SK-N-SH treated with all-trans-retinoic acid at 6 μM for 48 hours (cell line): ENCODE data around the gene WDR7.

Source experiments
- ATAC-seq: fragments of 200-7000 bp; cut with Tn5 transposase; 3 replicates; pipeline ENCODE4 v1.9.1; 2020; ENCODE audit warnings: mild to moderate bottlenecking, moderate library complexity
- ARNTL ChIP-seq: fragments of 450-650 bp; formaldehyde crosslinking; IDR thresholded peaks from 2 replicates; pipeline ENCODE4 v1.5.0; 2020; ENCODE audit warnings: low read depth, mild to moderate bottlenecking, moderate library complexity, borderline replicate concordance
- BACH2 ChIP-seq: fragments of 250-450 bp; sonication (Bioruptor Pico); IDR thresholded peaks from 2 replicates; pipeline ENCODE4 v1.9.0; 2021; ENCODE audit warnings: mild to moderate bottlenecking, borderline replicate concordance
- CSDC2 ChIP-seq: fragments of 250-450 bp; sonication (Bioruptor Pico); IDR thresholded peaks from 2 replicates; pipeline ENCODE4 v1.5.0; 2020; ENCODE audit warnings: mild to moderate bottlenecking, moderate library complexity
- CSRNP3 ChIP-seq: fragments of 250-450 bp; sonication (Bioruptor Pico); IDR thresholded peaks from 2 replicates; pipeline ENCODE4 v1.5.1; 2021; ENCODE audit warnings: mild to moderate bottlenecking, moderate library complexity
- ESRRG ChIP-seq: fragments of 250-450 bp; sonication (Bioruptor Pico); IDR thresholded peaks from 2 replicates; pipeline ENCODE4 v1.6.1; 2021; ENCODE audit warnings: mild to moderate bottlenecking
- GLIS3 ChIP-seq: fragments of 250-450 bp; sonication (Bioruptor Pico); IDR thresholded peaks from 2 replicates; pipeline ENCODE4 v1.5.0; 2020; ENCODE audit warnings: mild to moderate bottlenecking, moderate library complexity
- ISL1 ChIP-seq: fragments of 250-450 bp; sonication (Bioruptor Pico); IDR thresholded peaks from 2 replicates; pipeline ENCODE4 v2.1.2; 2022; ENCODE audit warnings: mild to moderate bottlenecking, moderate library complexity
- OSR1 ChIP-seq: fragments of 250-450 bp; sonication (Bioruptor Pico); IDR thresholded peaks from 2 replicates; pipeline ENCODE4 v1.8.0; 2022; ENCODE audit warnings: moderate library complexity, mild to moderate bottlenecking, inconsistent platforms
- PATZ1 ChIP-seq: fragments of 250-450 bp; sonication (Bioruptor Pico); IDR thresholded peaks from 2 replicates; pipeline ENCODE4 v1.8.0; 2020; ENCODE audit warnings: mild to moderate bottlenecking, moderate library complexity, borderline replicate concordance
- PPARA ChIP-seq: fragments of 250-450 bp; sonication (Bioruptor Pico); IDR thresholded peaks from 2 replicates; pipeline ENCODE4 v1.5.0; 2020; ENCODE audit warnings: mild to moderate bottlenecking, borderline replicate concordance
- SNAI2 ChIP-seq: fragments of 250-450 bp; sonication (Bioruptor Pico); IDR thresholded peaks from 2 replicates; pipeline ENCODE4 v1.5.0; 2020; ENCODE audit warnings: mild to moderate bottlenecking, moderate library complexity
- TCF4 ChIP-seq: fragments of 250-450 bp; sonication (Bioruptor Pico); IDR thresholded peaks from 2 replicates; pipeline ENCODE4 v1.8.0; 2021; ENCODE audit warnings: mild to moderate bottlenecking, moderate library complexity, borderline replicate concordance
- TSHZ2 ChIP-seq: fragments of 250-450 bp; sonication (Bioruptor Pico); IDR thresholded peaks from 2 replicates; pipeline ENCODE4 v1.5.0; 2020; ENCODE audit warnings: mild to moderate bottlenecking, moderate library complexity
- ZC3H10 ChIP-seq: fragments of 250-450 bp; sonication (Bioruptor Pico); IDR thresholded peaks from 2 replicates; pipeline ENCODE4 v1.5.1; 2021; ENCODE audit warnings: mild to moderate bottlenecking, moderate library complexity
- ZFP3 ChIP-seq: fragments of 250-450 bp; sonication (Bioruptor Pico); IDR thresholded peaks from 2 replicates; pipeline ENCODE4 v1.5.0; 2020; ENCODE audit warnings: mild to moderate bottlenecking, moderate library complexity
- ZFP30 ChIP-seq: fragments of 450-650 bp; formaldehyde crosslinking; IDR thresholded peaks from 2 replicates; pipeline ENCODE4 v1.5.0; 2022; ENCODE audit warnings: mild to moderate bottlenecking, moderate library complexity
- ZNF70 ChIP-seq: fragments of 450-650 bp; formaldehyde crosslinking; IDR thresholded peaks from 2 replicates; pipeline ENCODE4 v1.5.0; 2020; ENCODE audit warnings: mild to moderate bottlenecking, moderate library complexity
- ZNF8 ChIP-seq: fragments of 450-650 bp; formaldehyde crosslinking; IDR thresholded peaks from 2 replicates; pipeline ENCODE4 v1.5.0; 2020; ENCODE audit warnings: mild to moderate bottlenecking, moderate library complexity

The WDR7 gene

GRCh38 chr18:56709463-56709862 lies 58.3 kb downstream of the WDR7 start:
- no peak for TF ChIP-seq CSDC2 (CRISPR knock-in tag)
- no peak for TF ChIP-seq ZFP30 (CRISPR knock-in tag)
- no peak for TF ChIP-seq ZFP3 (CRISPR knock-in tag)
- no peak for TF ChIP-seq SNAI2 (CRISPR knock-in tag)
- 0 out of 2 replicates have a peak, but pooled peaks have one; percentile 10 for TF ChIP-seq ISL1 (CRISPR knock-in tag)
- ATAC-seq: peak; percentile 97

GRCh38 chr18:56711708-56712445 lies 60.7 kb downstream of the WDR7 start:
- ATAC-seq: no peak
- no peak for TF ChIP-seq ISL1 (CRISPR knock-in tag)
- no peak for TF ChIP-seq TSHZ2
- no peak for TF ChIP-seq PATZ1 (CRISPR knock-in tag)
- TF ChIP-seq ZNF70 (CRISPR knock-in tag): no peak
- TF ChIP-seq PPARA (CRISPR knock-in tag): no peak
- no peak for TF ChIP-seq OSR1 (CRISPR knock-in tag)
- no peak for TF ChIP-seq TCF4 (CRISPR knock-in tag)
- TF ChIP-seq ZFP3 (CRISPR knock-in tag): no peak

- no peak for ATAC-seq
- TF ChIP-seq TCF4 (CRISPR knock-in tag) (no peak), CSDC2 (CRISPR knock-in tag) (no peak), PPARA (CRISPR knock-in tag) (no peak), ZFP3 (CRISPR knock-in tag) (no peak), GLIS3 (no peak), ZNF8 (CRISPR knock-in tag) (no peak), SNAI2 (CRISPR knock-in tag) (no peak), TSHZ2 (no peak), ZFP30 (CRISPR knock-in tag) (no peak), BACH2 (no peak), CSRNP3 (CRISPR knock-in tag) (no peak), ZC3H10 (CRISPR knock-in tag) (no peak), ESRRG (no peak)
Observed at GRCh38 chr18:56712761-56713160, 61.6 kb downstream of the WDR7 start.

GRCh38 chr18:56715121-56715520 lies 64.0 kb downstream of the WDR7 start:
- TF ChIP-seq OSR1 (CRISPR knock-in tag) (no peak), TSHZ2 (no peak), ARNTL (CRISPR knock-in tag) (no peak), ESRRG (no peak), CSRNP3 (CRISPR knock-in tag) (no peak), ZNF70 (CRISPR knock-in tag) (no peak), PATZ1 (CRISPR knock-in tag) (no peak), ISL1 (CRISPR knock-in tag) (no peak), ZNF8 (CRISPR knock-in tag) (no peak), TCF4 (CRISPR knock-in tag) (no peak), GLIS3 (no peak)
- ATAC-seq: no peak
